Effector memory CD8-positive, alpha-beta T cell (primary cell): ENCODE data around the gene SLC43A1.

Experiments used
- ATAC-seq: fragments of 150-1000 bp; cut with Tn5 transposase; replicated peaks from 2 replicates; pipeline ENCODE4 v1.10.0; 2021; ENCODE audit warnings: mild to moderate bottlenecking, moderate library complexity
- DNase-seq, 3 experiments: peaks; one replicate each; pipeline ENCODE4 v3.0.0; 2021
- H3K27ac Mint-ChIP-seq, 2 donors: one replicate each; pipeline ENCODE4 v1.8.0; 2022; ENCODE audit warnings: mild to moderate bottlenecking in 2 of 2, mixed read lengths in 2 of 2, moderate library complexity in 2 of 2
- H3K27me3 Mint-ChIP-seq, 2 donors: one replicate each; pipeline ENCODE4 v1.8.0; 2022; ENCODE audit warnings: mixed read lengths in 2 of 2
- H3K36me3 Mint-ChIP-seq: one replicate; pipeline ENCODE4 v1.8.0; 2022; ENCODE audit warnings: mild to moderate bottlenecking, moderate library complexity, mixed read lengths; ENCODE audit not compliant: insufficient read depth
- H3K4me1 Mint-ChIP-seq, 2 donors: one replicate each; pipeline ENCODE4 v1.8.0; 2022; ENCODE audit warnings: low read depth in 2 of 2, mixed read lengths in 2 of 2
- H3K4me3 Mint-ChIP-seq, 2 donors: one replicate each; pipeline ENCODE4 v1.8.0; 2022; ENCODE audit warnings: mild to moderate bottlenecking in 2 of 2, mixed read lengths in 2 of 2, moderate library complexity in 2 of 2
- H3K9me3 Mint-ChIP-seq, 2 donors: one replicate each; pipeline ENCODE4 v1.8.0; 2022; ENCODE audit warnings: mixed read lengths in 2 of 2

The SLC43A1 gene

DNA sequence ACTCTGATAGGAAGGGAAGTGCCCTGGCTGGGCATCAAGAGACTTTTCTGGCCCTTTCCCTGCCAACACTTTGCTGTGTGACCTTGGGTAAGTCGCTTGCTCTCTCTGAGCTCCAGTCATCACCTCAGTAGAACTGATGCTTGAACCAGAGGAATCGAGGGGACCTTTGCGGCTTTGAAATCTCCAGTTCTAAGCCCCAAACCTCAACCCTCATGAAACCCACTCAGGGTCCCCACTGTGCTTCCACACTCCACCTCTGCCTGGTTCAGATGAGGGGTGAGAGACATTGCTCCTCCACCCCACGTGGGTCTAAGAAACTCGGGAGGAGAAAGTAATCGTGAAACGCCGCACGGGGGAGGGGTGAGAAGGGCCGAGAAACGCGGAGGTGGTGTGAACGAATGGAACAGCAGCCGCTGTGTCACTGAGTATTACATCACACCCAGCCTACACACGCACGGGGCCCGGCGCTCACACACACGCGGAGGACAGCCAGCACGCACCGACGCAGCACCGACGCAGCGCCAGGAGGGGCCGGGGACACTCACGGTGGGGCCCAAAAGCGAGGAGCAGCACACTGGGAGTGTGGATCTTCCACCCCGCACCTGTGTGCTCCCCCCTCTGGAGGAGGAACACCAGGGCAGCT lies 50.8 kb downstream of the SLC43A1 start:
- Mint-ChIP-seq H3K36me3 (peaks cover 9% of the 10 kb centered on the region), H3K27ac (no peak overlapping the region), H3K4me1 (peaks cover 12 to 20% of the 10 kb centered on the region in 2 donors), H3K27me3 (peaks cover 20 to 36% of the 10 kb centered on the region in 2 donors), H3K9me3 (no peaks in the 10 kb centered on the region), H3K4me3 (no peak overlapping the region)
- ATAC-seq (no peak), DNase-seq (no peak)

DNA sequence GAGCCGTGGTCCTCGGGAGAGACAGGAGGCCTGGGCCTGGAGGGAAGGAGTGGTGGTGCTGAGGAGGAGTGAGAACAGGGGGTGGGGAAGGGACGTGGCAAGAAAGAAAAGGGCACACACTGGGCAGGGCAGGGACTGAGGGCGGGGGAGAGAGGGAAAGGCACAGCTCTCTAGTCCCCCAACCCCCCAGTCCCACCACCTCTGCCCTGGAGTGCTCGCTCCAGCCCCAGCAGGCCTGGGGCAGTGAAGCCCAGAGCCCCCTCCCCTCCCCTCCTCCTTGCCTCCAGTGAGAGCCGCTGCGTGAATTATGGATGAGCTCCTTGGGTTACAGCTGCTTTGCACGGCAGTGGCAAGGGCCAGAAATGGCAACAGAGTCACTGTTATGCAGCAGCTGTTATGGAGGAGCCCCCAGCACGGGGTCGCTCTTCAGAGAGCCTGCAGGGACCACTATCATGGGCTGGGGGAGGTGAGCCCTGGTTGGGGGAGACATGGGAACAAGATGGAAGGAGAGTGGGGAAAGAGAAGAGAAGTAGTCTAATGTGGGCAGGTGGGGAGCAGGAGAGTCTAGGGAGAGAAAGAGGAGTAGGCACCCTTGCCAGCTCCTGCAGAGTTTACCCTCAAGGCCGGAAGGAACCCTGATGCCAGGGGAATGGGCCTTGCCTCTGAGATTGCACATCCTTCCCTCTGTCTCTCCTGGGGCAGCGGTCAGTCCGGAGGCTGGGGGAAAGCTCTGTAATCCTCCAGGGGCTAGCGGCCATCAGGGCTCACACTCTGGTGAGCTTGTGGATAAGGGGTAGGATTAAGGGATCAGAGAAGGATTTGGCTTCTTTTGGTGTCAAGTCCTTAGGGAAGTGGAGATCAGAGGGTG lies 51.6 kb downstream of the SLC43A1 start:
- ATAC-seq (no peak), DNase-seq (no peak)
- Mint-ChIP-seq H3K27me3 (peaks cover 26 to 40% of the 10 kb centered on the region in 2 donors), H3K36me3 (peaks cover 13% of the 10 kb centered on the region), H3K4me1 (peaks cover 18 to 24% of the 10 kb centered on the region in 2 donors), H3K4me3 (no peak overlapping the region), H3K9me3 (no peaks in the 10 kb centered on the region), H3K27ac (no peak overlapping the region)

DNA sequence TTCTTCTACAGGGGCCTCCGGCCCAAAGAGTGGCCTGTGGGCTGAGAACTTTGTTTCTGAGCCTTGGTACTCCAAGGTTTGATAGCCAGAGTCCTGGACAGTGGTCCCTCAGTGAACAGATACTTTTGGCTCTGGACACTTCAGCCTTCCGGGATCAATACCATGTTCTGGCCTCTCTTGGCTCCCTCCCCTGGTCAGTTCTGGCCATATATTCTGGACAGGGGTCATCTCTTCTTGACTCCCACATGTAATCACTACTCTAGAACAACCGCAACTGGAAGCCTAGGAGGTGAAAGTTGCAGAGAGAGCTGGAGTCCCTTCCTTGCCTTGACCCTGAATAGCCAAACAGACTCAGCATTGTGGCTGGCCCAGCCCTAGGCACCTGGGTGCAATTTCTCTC lies 52.9 kb downstream of the SLC43A1 start:
- ATAC-seq (no peak), DNase-seq (no peak)
- H3K4me3 Mint-ChIP-seq, result peak overlapping the region; percentile 26 to 28
- no peak overlapping the region for H3K27ac Mint-ChIP-seq
- H3K36me3 Mint-ChIP-seq, result peaks cover 13% of the 10 kb centered on the region
- H3K27me3 Mint-ChIP-seq, result peaks cover 21 to 40% of the 10 kb centered on the region in 2 donors
- H3K4me1 Mint-ChIP-seq, result peaks cover 25 to 29% of the 10 kb centered on the region in 2 donors
- no peaks in the 10 kb centered on the region for H3K9me3 Mint-ChIP-seq

DNA sequence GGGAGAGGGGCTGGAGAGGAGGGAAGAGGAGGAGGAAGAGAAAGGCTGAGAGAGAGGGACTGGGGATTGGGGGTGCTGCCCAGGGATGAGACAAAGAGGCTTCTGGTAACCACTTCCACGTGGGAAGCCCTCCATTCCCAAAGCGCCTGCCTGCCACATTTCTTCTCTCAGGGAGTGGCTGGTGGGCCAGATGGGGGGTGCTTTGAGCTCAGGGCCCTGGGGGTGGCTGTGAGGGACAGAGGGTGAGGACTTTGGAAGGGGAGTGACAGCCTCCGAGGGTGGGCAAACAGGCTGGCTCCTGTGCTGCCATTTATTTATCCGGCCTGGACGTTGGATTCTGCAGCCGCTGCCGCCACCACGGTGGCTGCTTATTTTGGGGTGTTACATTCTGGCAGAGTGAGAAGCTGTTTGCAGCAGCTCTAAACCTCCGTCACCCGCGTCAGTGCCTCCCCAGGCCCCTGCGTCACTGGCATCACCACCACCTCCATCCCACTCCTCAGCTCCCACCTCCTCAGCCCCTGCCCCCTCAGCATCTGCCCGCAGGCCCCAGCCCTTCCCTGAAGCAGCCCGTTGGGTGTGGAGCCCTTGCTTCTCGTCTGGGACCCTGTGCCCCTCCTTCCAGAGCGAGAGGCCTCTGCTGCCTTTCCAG lies 53.5 kb downstream of the SLC43A1 start:
- Mint-ChIP-seq H3K36me3 (peaks cover 13% of the 10 kb centered on the region), H3K4me3 (peak overlapping the region; percentile 28 to 57), H3K4me1 (peaks cover 29 to 30% of the 10 kb centered on the region in 2 donors), H3K27ac (no peak overlapping the region), H3K9me3 (no peaks in the 10 kb centered on the region), H3K27me3 (peaks cover 27 to 46% of the 10 kb centered on the region in 2 donors)
- ATAC-seq (no peak), DNase-seq (no peak)

GRCh38 chr11:57460758-57461749 lies 54.4 kb downstream of the SLC43A1 start:
- ATAC-seq, result no peak
- peaks cover 13% of the 10 kb centered on the region for H3K36me3 Mint-ChIP-seq
- peaks cover 30 to 51% of the 10 kb centered on the region in 2 donors for H3K27me3 Mint-ChIP-seq
- DNase-seq, result no peak
- H3K9me3 Mint-ChIP-seq, result no peaks in the 10 kb centered on the region
- H3K4me1 Mint-ChIP-seq, result peaks cover 29 to 31% of the 10 kb centered on the region in 2 donors
- H3K27ac Mint-ChIP-seq, result no peak overlapping the region
- peak overlapping the region; percentile 28 to 57 for H3K4me3 Mint-ChIP-seq

DNA sequence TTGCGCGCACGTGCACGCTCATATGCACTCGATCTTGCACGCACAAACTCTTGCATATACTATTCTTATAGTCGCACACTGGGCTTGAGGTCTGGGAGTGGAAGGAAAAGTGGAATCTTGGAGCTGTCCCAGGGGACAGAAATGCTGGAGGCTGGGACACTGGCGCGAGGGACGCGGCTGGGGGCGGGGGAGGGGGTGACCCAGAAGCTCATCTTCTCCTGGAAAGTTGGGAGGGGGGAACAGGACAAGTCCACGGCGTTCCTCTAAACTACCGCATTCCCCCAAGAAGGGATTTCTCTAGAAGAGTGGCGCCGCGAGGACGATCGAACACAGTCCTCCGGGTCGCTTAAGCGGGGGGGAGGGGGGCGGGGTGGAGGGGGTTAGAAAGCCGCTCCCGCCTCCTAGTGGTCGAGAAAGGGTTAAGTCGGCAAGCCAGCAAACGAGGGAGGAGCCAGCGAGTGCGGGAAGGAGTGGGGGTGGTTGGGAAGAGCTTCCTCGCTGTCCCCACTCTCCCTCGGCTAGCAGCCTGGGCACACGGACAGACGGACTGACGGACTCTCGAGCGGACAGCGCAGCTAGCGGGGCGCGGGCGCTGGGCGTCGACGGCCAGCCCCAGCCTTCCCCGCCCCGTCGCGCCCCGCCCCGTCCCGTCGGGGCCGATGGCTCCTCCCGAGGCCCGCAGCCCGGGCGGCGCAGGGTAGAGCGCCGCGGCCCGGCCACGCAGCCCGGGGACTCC lies 55.3 kb downstream of the SLC43A1 start, which contains the start of gene RTN4RL2:
TSS of gene RTN4RL2 (plus strand) at position 507 of the 736 bp plus-strand sequence. CDS start 338 bp downstream, outside the sequence.
- peak; percentile 57 for ATAC-seq
- peaks cover 30 to 51% of the 10 kb centered on the region in 2 donors for H3K27me3 Mint-ChIP-seq
- peak within 1 kb of the TSS; percentile 86 to 91 for H3K4me3 Mint-ChIP-seq
- peak within 1 kb of the TSS in 1 of 2 donors; percentile 12 for H3K27ac Mint-ChIP-seq
- no peaks in the 10 kb centered on the region for H3K9me3 Mint-ChIP-seq
- DNase-seq, result no peak
- peaks cover 29 to 31% of the 10 kb centered on the region in 2 donors for H3K4me1 Mint-ChIP-seq
- peaks cover 13% of the 10 kb centered on the region for H3K36me3 Mint-ChIP-seq

DNA sequence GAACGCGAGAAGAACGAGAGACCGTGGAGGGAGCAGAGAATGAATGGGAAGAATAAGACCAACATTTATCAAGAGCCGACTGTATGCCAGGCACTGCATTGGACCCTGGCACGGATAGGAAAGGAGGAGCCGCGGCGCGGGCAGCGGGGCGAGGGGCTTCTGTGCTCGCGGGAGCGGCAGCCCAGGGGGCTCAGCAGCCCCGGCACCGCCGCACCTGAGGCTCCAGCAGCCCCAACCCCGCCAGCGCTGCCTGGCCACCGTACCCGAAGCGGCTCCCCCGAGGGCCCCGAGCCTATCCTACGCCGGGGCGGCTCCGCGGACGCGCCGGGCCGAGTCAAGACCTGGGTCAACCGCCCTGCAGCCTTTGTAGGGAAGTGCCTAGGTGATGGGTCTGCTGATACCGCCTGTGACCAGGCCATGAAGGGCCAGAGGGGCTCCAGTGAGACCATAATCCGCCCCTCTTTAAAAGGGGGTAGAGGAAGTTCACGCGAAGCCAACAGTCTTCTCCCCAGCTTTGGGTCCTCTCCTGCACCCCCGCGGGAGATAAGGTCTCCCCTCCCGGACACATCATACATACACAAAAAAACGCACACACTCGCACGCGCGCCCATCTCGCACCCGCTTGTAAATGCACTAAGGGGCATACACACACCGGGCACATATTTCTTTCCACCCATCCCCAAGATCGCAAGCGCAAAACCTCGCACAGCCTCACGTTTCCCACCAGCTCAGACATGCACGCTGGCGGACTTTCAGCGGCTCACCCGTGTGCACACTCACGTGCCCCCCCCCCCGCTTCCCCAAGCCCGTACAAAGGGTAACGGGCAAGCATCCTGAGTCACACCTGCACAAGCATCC lies 56.1 kb downstream of the SLC43A1 start:
- Mint-ChIP-seq H3K27ac (peak overlapping the region in 1 of 2 donors; percentile 12), H3K4me3 (peak overlapping the region; percentile 86 to 91), H3K27me3 (peaks cover 30 to 51% of the 10 kb centered on the region in 2 donors), H3K9me3 (no peaks in the 10 kb centered on the region), H3K4me1 (peaks cover 29 to 31% of the 10 kb centered on the region in 2 donors), H3K36me3 (peaks cover 13% of the 10 kb centered on the region)
- ATAC-seq (peak; percentile 24), DNase-seq (peak in 1 of 3 experiments; percentile 28)

GRCh38 chr11:57458410-57459163 lies 56.9 kb downstream of the SLC43A1 start:
- Mint-ChIP-seq H3K36me3 (peaks cover 15% of the 10 kb centered on the region), H3K27me3 (peaks cover 30 to 52% of the 10 kb centered on the region in 2 donors), H3K9me3 (no peaks in the 10 kb centered on the region), H3K27ac (no peak overlapping the region), H3K4me1 (peaks cover 29 to 31% of the 10 kb centered on the region in 2 donors), H3K4me3 (peak overlapping the region; percentile 86 to 91)
- ATAC-seq, result peak; percentile 28
- peak; percentile 38 to 50 (median 44) for DNase-seq

DNA sequence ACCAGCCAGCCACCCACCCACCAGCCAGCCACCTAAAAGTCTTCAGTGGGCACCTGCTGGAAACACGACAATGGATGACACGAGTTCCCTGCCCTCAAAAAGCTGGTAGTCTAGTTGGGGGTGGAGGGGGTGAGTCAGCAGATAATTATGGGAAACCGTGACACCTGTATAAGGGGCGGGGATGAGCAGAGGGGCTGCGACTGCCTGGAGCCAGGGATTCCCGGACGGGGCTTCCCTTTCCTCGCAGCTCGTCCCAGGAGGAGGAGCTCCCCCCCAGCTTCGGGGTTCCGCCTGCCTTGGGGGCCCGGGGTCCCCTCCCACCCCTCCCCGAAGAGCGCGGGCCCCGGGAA lies 57.5 kb downstream of the SLC43A1 start:
- ATAC-seq (no peak), DNase-seq (no peak)
- no peak overlapping the region for H3K27ac Mint-ChIP-seq
- H3K4me1 Mint-ChIP-seq, result peaks cover 27 to 28% of the 10 kb centered on the region in 2 donors
- H3K9me3 Mint-ChIP-seq, result no peaks in the 10 kb centered on the region
- peaks cover 15% of the 10 kb centered on the region for H3K36me3 Mint-ChIP-seq
- H3K4me3 Mint-ChIP-seq, result peak overlapping the region; percentile 57 to 86
- peaks cover 30 to 57% of the 10 kb centered on the region in 2 donors for H3K27me3 Mint-ChIP-seq

- Mint-ChIP-seq H3K4me1 (peaks cover 23 to 24% of the 10 kb centered on the region in 2 donors), H3K4me3 (peak overlapping the region; percentile 57 to 86)
These were observed 57.9 kb downstream of the SLC43A1 start for GRCh38 chr11:57457643-57458023.

More at GRCh38 chr11:57457643-57458023, 57.9 kb downstream of the SLC43A1 start:
- peaks cover 30 to 60% of the 10 kb centered on the region in 2 donors for H3K27me3 Mint-ChIP-seq
- no peak overlapping the region for H3K27ac Mint-ChIP-seq
- no peaks in the 10 kb centered on the region for H3K9me3 Mint-ChIP-seq
- peak; percentile 24 for ATAC-seq
- H3K36me3 Mint-ChIP-seq, result peaks cover 13% of the 10 kb centered on the region
- DNase-seq, result no peak
